SK-N-SH (cell line): ENCODE measurements around the gene TMPRSS2. TPM values are rescaled to one million over a fixed set of nuclear protein-coding genes. Genes with fewer than 3 reads are reported as not detected.

Experiments used
- CTCF ChIA-PET: fragments of 300-600, 350-600 bp; formaldehyde crosslinking; extraction: SDS; loops from one replicate; lab custom pipeline; 2021; lab: Yijun Ruan, JAX
- POLR2A ChIA-PET: fragments of 350-600 bp; sonication (Branson Sonifier 250); formaldehyde crosslinking; extraction: SDS; loops from one replicate; lab custom pipeline; 2020; ENCODE audit warnings: antibody characterized with exemption, inconsistent platforms; lab: Yijun Ruan, JAX
- DNase-seq: peaks from one replicate; pipeline ENCODE4 v3.0.0; 2012
- H2AFZ ChIP-seq: fragments of 200-600 bp; sonication (generic); 2 replicates; pipeline ENCODE4 v1.8.1; 2016; ENCODE audit warnings: antibody characterized with exemption, mild to moderate bottlenecking, low read depth
- H3F3A ChIP-seq: fragments of 200-600 bp; sonication (generic); replicated peaks from 2 replicates; pipeline ENCODE3; 2016; ENCODE audit warnings: antibody characterized with exemption, mild to moderate bottlenecking; ENCODE audit not compliant: insufficient read depth
- H3K27ac ChIP-seq, 2 experiments: fragments of 200-500 bp in 1 of 2; fragments of 200-600 bp in 1 of 2; sonication (Bioruptor generic) in 1 of 2; sonication (generic), shearing (Covaris generic) in 1 of 2; 2 replicates each; pipeline versions ENCODE4 v1.5.1 to v1.6.1; 2014 to 2016; ENCODE audit warnings: low read depth in 2 of 2, inconsistent platforms in 1 of 2, low read length in 1 of 2, mild to moderate bottlenecking in 1 of 2, mixed read lengths in 1 of 2
- H3K27me3 ChIP-seq: fragments of 200-600 bp; sonication (generic), shearing (Covaris generic); 2 replicates; pipeline ENCODE4 v1.6.1; 2016; ENCODE audit warnings: mixed run types; ENCODE audit not compliant: insufficient read depth
- H3K36me3 ChIP-seq, 2 experiments: fragments of 200-500 bp in 1 of 2; fragments of 200-600 bp in 1 of 2; sonication (Bioruptor generic) in 1 of 2; sonication (generic) in 1 of 2; replicated peaks in 1 of 2; 2 replicates each; pipeline versions ENCODE3 to v1.5.1; 2014 to 2016; ENCODE audit warnings: low read length in 1 of 2, mild to moderate bottlenecking in 1 of 2; ENCODE audit not compliant: insufficient read depth in 2 of 2, control insufficient read depth in 1 of 2
- H3K4me1 ChIP-seq, 2 experiments: fragments of 200-500 bp in 1 of 2; fragments of 200-600 bp in 1 of 2; sonication (Bioruptor generic) in 1 of 2; sonication (generic), shearing (Covaris generic) in 1 of 2; 2 replicates each; pipeline versions ENCODE4 v1.5.1 to v1.6.1; 2014 to 2016; ENCODE audit warnings: low read depth in 1 of 2, low read length in 1 of 2, mixed run types in 1 of 2; ENCODE audit not compliant: insufficient read depth in 2 of 2, control insufficient read depth in 1 of 2
- H3K4me2 ChIP-seq: fragments of 200-600 bp; sonication (generic), shearing (Covaris generic); 2 replicates; pipeline ENCODE4 v1.6.1; 2017; ENCODE audit warnings: mixed run types
- H3K4me3 ChIP-seq, 2 experiments: fragments of 200-500 bp in 1 of 2; fragments of 200-600 bp in 1 of 2; sonication (Bioruptor generic) in 1 of 2; sonication (generic), shearing (Covaris generic) in 1 of 2; 2 replicates each; pipeline versions ENCODE4 v1.5.1 to v1.8.1; 2014 to 2016; ENCODE audit warnings: low read depth in 2 of 2, inconsistent platforms in 1 of 2, low read length in 1 of 2, mild to moderate bottlenecking in 1 of 2, mixed read lengths in 1 of 2, moderate library complexity in 1 of 2
- H3K79me2 ChIP-seq: fragments of 200-600 bp; sonication (generic); 2 replicates; pipeline ENCODE4 v1.8.1; 2017; ENCODE audit warnings: mild to moderate bottlenecking; ENCODE audit not compliant: insufficient read depth
- H3K9ac ChIP-seq: fragments of 200-600 bp; sonication (generic); 2 replicates; pipeline ENCODE4 v1.6.1; 2017; ENCODE audit warnings: mixed run types
- H3K9me2 ChIP-seq: fragments of 200-600 bp; sonication (generic); 2 replicates; pipeline ENCODE4 v1.6.1; 2017; ENCODE audit warnings: mixed run types
- H3K9me3 ChIP-seq: fragments of 200-600 bp; sonication (generic); 2 replicates; pipeline ENCODE4 v1.6.1; 2017; ENCODE audit warnings: mixed run types, mild to moderate bottlenecking, moderate library complexity
- H4K20me1 ChIP-seq: fragments of 200-600 bp; sonication (generic); 2 replicates; pipeline ENCODE4 v1.6.1; 2017; ENCODE audit warnings: mild to moderate bottlenecking, mixed run types; ENCODE audit not compliant: insufficient read depth
- ELF1 ChIP-seq: IDR thresholded peaks from 2 replicates; pipeline ENCODE4 v1.4.0; 2012
- EZH2phosphoT487 ChIP-seq: fragments of 200-600 bp; sonication (generic); IDR thresholded peaks from 2 replicates; pipeline ENCODE4 v1.6.1; 2017; ENCODE audit warnings: low read depth, mixed run types, mild to moderate bottlenecking, antibody characterized with exemption, moderate library complexity, borderline replicate concordance
- FOXM1 ChIP-seq: IDR thresholded peaks from 2 replicates; pipeline ENCODE4 v1.4.0; 2012; ENCODE audit warnings: low read depth, mild to moderate bottlenecking
- GABPA ChIP-seq: IDR thresholded peaks from 2 replicates; pipeline ENCODE4 v1.4.0; 2012; ENCODE audit warnings: low read depth, mild to moderate bottlenecking
- GATA2 ChIP-seq: sonication (generic); formaldehyde crosslinking; IDR thresholded peaks from 2 replicates; pipeline ENCODE4 v1.5.0; 2020; ENCODE audit warnings: mild to moderate bottlenecking, missing genetic modification reagents
- IRF3 ChIP-seq: fragments of 150-350 bp; IDR thresholded peaks from 2 replicates; pipeline ENCODE4 v1.6.1; 2016; ENCODE audit warnings: mild to moderate bottlenecking, low read depth, low read length
- JUND ChIP-seq: IDR thresholded peaks from 2 replicates; pipeline ENCODE4 v1.4.0; 2012
- MXI1 ChIP-seq: IDR thresholded peaks from 2 replicates; pipeline ENCODE4 v1.6.1; 2012; ENCODE audit warnings: mild to moderate bottlenecking, low read depth, low read length, improper control_type of control experiment
- PBX3 ChIP-seq: IDR thresholded peaks from 2 replicates; pipeline ENCODE4; 2012
- RAD21 ChIP-seq: IDR thresholded peaks from 2 replicates; pipeline ENCODE4 v1.6.1; 2012; ENCODE audit warnings: mild to moderate bottlenecking, low read length
- REST ChIP-seq: IDR thresholded peaks from 2 replicates; pipeline ENCODE4 v1.6.1; 2012; ENCODE audit warnings: mild to moderate bottlenecking, low read depth, low read length, moderate library complexity
- RXRA ChIP-seq: IDR thresholded peaks from 2 replicates; pipeline ENCODE4 v1.4.0; 2012; ENCODE audit warnings: low read depth, mild to moderate bottlenecking, borderline replicate concordance
- SIN3A ChIP-seq: IDR thresholded peaks from 2 replicates; pipeline ENCODE4 v1.6.1; 2012; ENCODE audit warnings: low read depth, mild to moderate bottlenecking, low read length, moderate library complexity, borderline replicate concordance
- SMC3 ChIP-seq: IDR thresholded peaks from 2 replicates; pipeline ENCODE4 v1.6.1; 2012; ENCODE audit warnings: low read depth, low read length, improper control_type of control experiment
- TCF12 ChIP-seq: IDR thresholded peaks from 2 replicates; pipeline ENCODE4 v1.4.0; 2012
- TEAD4 ChIP-seq: IDR thresholded peaks from 2 replicates; pipeline ENCODE4 v1.4.0; 2012; ENCODE audit warnings: mild to moderate bottlenecking, borderline replicate concordance; ENCODE audit not compliant: insufficient read depth
- YY1 ChIP-seq: IDR thresholded peaks from 2 replicates; pipeline ENCODE4 v1.4.0; 2012; ENCODE audit warnings: low read depth, mild to moderate bottlenecking
- ZBTB33 ChIP-seq: IDR thresholded peaks from 2 replicates; pipeline ENCODE4 v1.4.0; 2012; ENCODE audit warnings: low read depth, borderline replicate concordance
- WGBS: methylation state at CpG from one replicate; pipeline ENCODE4 v1.1.6; 2017; ENCODE audit warnings: low lambda C conversion rate; 5-methylcytosine and 5-hydroxymethylcytosine counted together
- polyA plus RNA-seq, 3 experiments: library from polyadenylated mRNA; depleted of rRNA; stranded (reverse); fragments of >200 nt; gene quantifications; 2 replicates each; pipeline ENCODE4 v1.2.3, GENCODE V29; 2012

The TMPRSS2 gene
- polyA plus RNA-seq, 1 of the 3 experiments (the other 2 are of a cell fraction): not detected

- no peaks in the 10 kb centered on the region for H3F3A ChIP-seq
- H3K9me2 ChIP-seq: no peaks in the 10 kb centered on the region
- no peak for DNase-seq
- H3K4me3 ChIP-seq: no peak overlapping the region
- no peak overlapping the region for H2AFZ ChIP-seq
- H3K79me2 ChIP-seq: no peaks in the 10 kb centered on the region
- no peaks in the 10 kb centered on the region for H4K20me1 ChIP-seq
- no peaks in the 10 kb centered on the region for H3K36me3 ChIP-seq
- WGBS: 4% methylated on average over 6 of the region's 6 CpGs
- no peak overlapping the region for H3K9ac ChIP-seq
- ChIA-PET POLR2A (no interaction called here), CTCF (interaction anchor here (2.0 kb wide), 1 partner anchor 199 kb away, joined by 7 read pairs; no protein-coding TSS in a partner anchor)
- H3K27me3 ChIP-seq: no peaks in the 10 kb centered on the region
- TF ChIP-seq TCF12 (no peak), RXRA (no peak), IRF3 (no peak), TEAD4 (no peak), PBX3 (no peak), MXI1 (no peak), JUND (no peak), GATA2 (no peak), ELF1 (no peak), FOXM1 (no peak), SMC3 (no peak), GABPA (no peak), REST (no peak), YY1 (no peak), SIN3A (no peak), EZH2phosphoT487 (no peak), ZBTB33 (no peak), RAD21 (no peak)
- H3K27ac ChIP-seq: no peak overlapping the region
- H3K9me3 ChIP-seq: no peaks in the 10 kb centered on the region
- no peak overlapping the region for H3K4me2 ChIP-seq
- no peaks in the 10 kb centered on the region for H3K4me1 ChIP-seq
Observed at GRCh38 chr21:41482301-41482700, 25.7 kb downstream of the TMPRSS2 start.
